ENCODE data around the gene CRIM1. TPM values are rescaled to one million over a fixed set of nuclear protein-coding genes. Genes with fewer than 3 reads are reported as not detected.

The CRIM1 gene
- total RNA-seq, 1 donor from 2014 or later, result 3.1 TPM

DNA sequence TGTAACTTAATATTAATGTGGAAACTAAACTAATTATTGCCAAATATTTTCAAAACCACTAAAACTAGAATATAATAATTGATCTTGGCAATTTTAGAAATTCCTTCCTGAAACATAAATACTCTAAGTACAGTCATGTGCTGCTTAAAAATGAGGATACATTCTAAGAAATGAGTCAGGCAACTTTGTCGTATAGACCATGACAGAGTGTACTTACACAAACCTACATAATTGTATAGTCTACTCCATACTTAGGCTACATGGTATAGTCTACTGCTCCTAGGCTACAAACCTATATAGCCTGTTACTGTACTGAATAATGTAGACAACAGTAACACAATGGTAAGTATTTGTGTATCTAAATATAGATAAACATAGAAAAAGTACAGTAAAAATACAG lies 214.8 kb downstream of the CRIM1 start:
- intact Hi-C loops (cut with micrococcal nuclease), result no loop called here

DNA sequence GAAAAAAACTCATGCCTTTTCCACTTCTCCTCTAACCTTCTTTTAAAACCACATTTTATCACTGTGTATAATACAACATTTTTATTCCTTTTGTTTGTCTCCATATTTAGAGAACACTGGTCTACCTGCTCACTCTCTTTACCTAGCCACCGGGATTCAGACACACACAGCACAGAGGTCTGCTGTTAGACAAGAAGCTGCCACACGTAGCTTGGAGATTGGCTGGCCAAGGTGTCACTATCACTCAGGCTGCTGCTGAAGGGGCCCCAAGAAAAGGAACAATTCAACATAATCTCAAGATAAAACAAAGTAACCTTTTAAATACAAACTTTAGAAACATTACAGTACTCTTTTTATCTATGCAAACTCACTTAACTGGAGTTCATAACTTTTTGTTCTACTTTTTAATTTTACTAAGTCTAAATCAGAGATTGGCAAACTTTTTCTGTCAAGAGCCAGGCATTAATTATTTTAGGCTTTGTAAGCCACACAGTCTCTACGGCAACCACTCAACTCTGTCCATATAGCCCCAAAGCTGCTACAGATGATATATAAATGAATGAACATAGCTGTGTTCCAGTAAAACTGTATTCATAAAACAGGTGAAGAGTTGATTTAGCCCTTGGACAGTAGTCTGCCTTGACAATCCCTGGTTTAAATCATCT lies 216.6 kb downstream of the CRIM1 start:
- intact Hi-C loops (cut with micrococcal nuclease), result no loop called here

DNA sequence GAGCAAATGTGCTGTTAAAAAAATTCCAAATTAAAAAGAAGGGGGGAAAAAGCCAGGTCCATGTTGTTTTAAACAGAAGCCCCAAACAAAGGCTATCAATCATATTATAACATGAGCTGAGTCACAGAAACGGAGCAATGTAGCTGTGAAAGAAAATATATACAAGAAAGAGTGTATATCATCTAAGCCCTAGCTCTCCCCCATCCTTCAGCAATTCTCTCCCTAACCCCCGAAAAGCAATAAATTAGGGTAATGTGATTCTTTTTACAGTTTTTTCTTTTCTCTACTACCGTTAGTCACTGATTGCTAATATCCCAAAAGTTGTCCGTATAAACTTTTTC lies 217.1 kb downstream of the CRIM1 start:
- intact Hi-C loops (cut with micrococcal nuclease), result no loop called here

DNA sequence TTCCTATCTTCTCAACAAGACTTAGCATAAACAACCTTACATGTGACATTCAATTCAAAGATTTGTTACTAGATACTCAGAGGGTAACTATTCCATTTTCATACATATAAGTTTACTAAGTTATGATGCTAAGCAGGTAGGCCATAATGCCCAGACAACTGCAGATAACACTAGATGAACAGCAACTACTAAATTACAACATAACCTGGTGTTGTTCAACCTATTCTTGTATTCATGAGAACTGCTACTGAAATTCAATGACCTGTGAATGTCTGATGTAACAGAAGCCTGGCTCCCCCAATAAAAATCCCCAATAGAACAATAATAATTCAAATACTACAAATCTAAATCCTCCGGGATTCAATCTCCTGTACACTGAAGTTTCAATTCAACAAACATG lies 217.6 kb downstream of the CRIM1 start:
- intact Hi-C loops (cut with micrococcal nuclease), result no loop called here

DNA sequence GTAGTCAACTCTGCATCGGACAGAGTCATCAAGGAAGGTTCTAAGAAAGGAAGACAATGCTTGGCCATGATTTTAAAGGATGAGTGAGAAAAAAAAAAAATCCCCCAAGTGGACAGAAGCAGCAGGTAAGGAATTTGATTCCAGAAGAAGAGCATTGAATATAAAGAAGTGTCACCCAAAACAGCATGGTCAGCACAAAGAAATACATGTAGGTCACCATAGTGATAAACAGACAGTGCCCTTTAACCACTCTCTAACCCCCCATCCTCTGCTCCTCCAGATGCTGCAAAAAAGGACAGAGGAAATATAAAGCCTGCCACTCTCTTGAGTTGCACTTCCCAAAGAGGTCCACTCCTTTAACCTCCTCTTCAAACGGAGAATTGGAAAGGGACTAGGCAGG lies 219.0 kb downstream of the CRIM1 start:
- intact Hi-C loops (cut with micrococcal nuclease), result no loop called here

DNA sequence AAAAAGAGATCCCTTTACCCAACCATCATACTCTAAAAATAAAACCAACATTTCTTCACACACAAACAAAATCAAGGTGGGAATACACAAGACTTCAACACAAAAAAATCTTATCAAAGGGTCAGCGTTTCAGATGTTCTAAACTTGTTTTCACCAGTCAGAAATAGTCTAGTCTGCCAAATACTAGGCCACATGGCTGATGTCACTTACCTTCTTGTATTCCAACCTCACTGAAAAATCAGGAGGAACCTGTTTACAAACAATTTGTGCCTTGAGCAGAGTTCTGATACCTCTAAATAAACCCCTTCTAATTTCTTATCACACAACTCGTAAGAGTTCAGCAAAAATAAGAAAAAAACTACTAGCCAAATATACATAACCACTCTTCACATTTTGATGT lies 222.3 kb downstream of the CRIM1 start:
- intact Hi-C loops (cut with micrococcal nuclease), result no loop called here

DNA sequence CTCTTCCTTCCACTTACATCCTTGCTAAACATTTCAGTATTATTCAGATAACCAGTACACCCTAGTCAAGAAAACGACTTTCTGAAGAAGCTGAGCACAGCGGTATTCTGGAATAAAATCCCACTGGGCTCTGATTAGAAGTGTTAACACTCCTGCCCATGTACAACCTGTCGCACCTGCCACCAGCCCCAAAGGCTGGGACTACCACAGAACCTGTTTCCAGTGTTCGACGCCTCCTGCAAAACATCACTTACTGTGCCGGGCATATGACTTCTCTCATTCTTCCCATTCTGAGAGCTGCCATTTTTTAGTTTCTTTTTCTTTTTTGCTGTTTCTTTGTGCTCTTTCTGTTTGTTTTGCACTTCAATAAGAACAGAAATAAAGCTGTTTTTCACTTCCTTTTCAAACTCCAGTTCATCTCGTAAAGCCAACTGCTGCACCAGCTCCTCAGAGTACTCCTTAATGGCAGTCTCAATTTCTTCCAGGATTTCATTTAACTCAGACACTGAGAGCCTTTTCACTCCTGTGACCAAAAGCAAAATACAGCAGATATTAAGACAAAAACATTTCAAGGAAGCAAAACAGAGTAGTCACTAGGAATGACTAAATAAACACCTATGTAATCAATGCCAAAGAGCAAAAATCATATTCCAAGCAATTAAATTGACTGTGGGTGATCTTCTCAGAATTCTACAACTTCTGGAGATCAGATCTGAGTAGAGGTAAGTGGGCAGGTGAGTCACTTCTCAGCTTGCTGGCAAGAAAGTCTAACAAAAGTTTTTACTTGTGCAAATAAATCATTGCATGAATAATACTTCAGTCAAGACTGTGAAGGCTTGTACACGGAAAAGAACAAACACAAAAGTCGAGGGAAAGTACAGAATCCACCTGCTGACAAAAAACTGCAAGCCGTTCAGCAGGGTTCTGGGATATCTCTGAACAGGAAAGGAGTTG lies 223.0 kb downstream of the CRIM1 start:
- intact Hi-C loops (cut with micrococcal nuclease), result no loop called here

DNA sequence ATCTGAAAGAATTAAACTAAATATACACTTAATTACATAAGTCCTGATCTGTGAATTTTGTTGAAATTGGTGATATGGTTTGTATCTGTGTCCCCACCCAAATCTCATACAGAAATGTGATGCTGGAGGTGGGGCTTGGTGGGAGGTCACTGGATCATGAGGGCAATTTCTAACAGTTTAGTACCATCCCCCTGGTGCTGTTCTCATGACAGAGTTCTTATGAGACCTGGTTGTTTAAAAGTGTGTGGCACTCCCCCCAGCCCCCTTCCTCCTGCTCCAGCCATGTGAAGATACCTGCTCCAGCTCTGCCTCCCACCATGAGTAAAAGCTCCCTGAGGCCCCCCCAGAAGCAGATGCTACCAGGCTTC lies 223.7 kb downstream of the CRIM1 start:
- intact Hi-C loops (cut with micrococcal nuclease), result no loop called here

DNA sequence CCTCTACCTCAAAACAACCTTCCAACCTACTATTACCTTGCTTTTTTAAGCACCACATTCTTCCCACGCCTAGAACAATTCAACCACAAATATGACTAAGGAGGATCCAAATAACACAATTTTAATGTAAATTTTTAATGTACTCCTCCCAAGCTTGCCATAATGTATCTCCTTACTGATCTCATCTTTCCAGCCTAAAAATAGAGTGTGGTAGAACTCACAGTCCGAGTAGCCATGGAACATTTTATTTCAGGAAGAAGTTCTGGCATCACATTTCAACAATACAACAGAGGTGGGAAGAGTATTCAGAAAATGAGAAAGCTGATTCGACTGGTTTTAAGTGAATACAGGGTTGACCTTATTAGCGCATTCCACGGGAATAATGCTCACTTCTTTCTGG lies 227.0 kb downstream of the CRIM1 start:
- intact Hi-C loops (cut with micrococcal nuclease), result no loop called here

DNA sequence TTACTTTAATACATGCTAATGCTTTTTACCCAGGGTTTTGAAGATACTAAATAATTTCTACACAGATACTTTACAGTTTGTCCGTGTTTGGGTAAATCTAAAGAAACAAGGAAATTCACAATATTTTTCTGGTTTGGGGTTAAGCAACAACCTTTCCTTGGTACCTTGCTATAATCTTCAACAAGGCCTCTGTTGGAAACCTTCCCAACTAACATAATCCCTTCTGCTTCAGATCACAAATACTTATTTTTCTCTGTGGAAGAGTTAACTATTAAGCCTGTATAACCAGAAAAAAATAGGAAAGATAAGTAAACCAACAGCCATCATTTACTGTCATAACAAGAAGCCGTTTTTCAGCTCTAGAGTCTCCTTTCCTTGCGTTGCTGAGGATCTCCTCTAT lies 227.4 kb downstream of the CRIM1 start:
- intact Hi-C loops (cut with micrococcal nuclease), result no loop called here

DNA sequence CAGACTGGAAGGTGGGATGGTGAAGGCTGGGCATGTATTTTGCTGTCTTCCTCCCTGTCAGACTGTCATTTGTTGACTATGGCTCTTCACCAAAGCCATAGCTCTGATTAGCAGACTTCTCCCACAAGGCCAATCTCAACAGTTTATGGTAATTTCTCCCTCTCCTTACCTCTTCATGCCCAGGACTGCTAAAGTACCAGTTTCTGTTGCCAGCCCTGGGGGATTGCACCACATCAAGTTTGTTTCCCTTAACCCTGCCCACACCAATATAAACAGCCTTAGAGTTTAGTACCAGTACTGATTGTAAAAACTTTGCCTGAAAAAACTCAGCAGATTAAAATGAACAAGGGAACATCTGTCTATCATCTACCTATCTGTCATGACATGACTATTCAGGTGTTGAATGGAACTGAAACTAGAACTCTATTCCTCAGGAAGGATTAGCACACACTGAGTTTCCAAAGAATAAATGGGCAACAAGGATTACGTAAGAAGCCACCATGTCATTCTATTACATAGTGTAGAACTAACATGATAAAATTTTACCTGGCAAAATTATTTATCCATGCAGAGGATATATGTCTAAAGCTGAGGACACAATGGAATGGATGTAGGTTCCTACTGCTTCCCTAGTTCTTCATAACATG lies 228.7 kb downstream of the CRIM1 start:
- intact Hi-C loops (cut with micrococcal nuclease), result no loop called here

DNA sequence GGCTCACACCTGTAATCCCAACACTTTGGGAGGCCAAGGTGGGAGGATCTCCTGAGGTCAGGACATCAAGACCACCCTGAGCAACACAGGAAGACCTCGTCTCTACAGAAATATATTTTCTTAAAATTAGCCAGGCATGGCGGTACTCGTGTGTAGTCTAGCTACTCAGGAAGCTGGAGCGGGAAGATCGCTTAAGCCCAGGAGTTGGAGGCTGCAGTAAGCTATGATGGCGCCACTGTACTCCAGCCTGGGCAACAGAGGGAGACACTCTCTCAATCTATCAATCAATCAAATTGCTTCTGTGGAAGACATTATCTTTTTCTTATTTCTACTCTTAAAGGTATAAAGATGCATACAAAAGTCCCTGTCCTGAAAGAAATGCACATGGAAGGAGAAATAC lies 231.1 kb downstream of the CRIM1 start:
- intact Hi-C loops (cut with micrococcal nuclease), result no loop called here

DNA sequence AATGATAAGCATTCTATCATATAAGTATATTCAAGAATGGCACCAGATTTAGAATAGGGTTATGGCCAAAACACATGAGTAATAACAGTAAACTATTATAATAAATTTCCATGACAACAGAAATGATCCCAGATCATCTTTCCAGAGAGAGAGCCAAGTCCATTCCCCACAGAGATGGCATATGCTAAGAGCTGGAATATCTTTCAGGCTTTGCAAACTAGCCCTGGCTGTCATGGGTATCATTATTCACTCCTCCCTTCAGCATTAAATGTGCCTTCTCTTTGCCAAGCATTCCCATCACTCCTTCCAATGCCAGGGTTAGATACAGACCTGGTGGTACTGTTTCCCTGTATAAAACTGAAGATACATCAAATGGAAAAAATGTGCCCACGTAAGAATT lies 231.5 kb downstream of the CRIM1 start:
- intact Hi-C loops (cut with micrococcal nuclease), result no loop called here

DNA sequence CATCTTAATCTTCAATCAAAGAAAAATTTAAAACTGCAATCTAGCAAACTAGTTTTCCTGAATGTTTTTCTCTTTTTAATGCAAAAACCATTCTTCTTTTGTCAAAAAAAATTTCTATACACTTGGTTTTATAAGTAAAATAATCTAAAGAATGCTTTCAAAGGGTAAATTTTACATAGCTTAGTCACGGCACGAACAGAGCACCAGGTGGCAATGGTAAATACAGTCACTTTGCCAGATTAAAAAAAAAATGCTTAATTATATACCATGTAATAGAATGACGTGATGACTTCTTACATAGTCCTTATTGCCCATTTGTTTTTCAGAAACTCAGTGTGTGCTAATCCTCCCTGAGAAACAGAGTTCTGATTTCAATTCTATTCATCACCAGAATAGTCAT lies 232.0 kb downstream of the CRIM1 start:
- intact Hi-C loops (cut with micrococcal nuclease), result no loop called here

DNA sequence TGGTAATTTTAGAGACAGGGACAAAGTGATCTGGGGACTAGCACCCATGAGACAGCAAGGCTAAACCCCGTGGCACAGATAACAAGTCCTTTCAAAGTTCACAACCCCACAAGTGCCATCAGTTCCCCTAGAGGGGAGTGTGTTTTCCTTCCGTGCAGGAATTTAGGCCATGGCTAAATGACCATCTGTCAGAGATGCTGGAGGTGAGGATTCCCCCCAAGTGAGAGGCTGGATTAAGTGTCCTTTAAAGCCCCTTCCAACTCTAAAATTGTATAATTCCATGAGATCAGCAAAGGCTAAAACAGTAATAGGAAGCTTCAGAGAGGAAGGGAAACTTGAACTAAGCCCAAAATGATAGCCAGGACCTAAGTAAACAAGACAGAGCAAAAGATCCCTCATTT lies 233.7 kb downstream of the CRIM1 start:
- intact Hi-C loops (cut with micrococcal nuclease), result no loop called here

DNA sequence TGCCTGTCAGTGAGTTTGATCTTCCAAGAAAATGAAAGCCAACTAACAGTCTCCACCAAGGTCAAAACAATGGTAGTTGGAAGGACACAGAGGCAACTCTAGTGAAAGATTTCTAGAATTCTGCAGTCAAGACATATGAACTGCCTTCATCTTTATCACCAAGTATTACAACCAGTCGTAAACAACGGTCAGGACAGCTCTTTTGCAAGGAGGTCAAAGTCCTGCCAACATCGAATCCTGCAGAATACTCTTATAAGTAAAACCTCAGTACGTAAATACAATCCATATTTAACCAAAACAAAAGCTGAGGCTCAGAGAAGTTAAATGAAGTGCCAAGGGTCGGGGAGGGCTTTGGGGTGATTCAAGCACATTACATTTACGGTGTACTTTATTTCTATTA lies 239.3 kb downstream of the CRIM1 start:
- intact Hi-C loops (cut with micrococcal nuclease), result loop anchor here (5.0 to 10.0 kb wide), 3 partner anchors 238 to 490 kb away; partner anchors contain the start of genes CRIM1, GPATCH11, HEATR5B and STRN

DNA sequence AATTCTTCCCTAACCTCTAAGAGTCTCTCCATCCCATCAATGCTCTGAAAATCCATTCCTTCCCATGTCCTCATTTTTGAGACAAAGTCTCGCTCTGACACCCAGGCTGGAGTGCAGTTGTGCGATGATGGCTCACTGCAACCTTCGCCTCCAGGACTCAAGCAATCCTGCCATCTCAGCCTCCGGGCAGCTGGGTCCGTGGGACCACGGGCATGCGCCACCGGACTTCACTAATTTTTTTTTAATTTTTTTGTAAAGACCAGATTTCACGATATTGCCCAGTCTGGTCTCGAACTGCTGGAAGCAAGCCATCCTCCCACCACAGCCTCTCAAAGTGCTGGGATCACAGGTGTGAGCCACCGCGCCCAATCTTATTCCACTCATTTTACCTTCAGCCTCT lies 240.8 kb downstream of the CRIM1 start:
- intact Hi-C loops (cut with micrococcal nuclease), result loop anchor here (2.0 to 10.0 kb wide), 4 partner anchors 239 to 488 kb away; partner anchors contain the start of genes CRIM1, GPATCH11, HEATR5B and STRN

DNA sequence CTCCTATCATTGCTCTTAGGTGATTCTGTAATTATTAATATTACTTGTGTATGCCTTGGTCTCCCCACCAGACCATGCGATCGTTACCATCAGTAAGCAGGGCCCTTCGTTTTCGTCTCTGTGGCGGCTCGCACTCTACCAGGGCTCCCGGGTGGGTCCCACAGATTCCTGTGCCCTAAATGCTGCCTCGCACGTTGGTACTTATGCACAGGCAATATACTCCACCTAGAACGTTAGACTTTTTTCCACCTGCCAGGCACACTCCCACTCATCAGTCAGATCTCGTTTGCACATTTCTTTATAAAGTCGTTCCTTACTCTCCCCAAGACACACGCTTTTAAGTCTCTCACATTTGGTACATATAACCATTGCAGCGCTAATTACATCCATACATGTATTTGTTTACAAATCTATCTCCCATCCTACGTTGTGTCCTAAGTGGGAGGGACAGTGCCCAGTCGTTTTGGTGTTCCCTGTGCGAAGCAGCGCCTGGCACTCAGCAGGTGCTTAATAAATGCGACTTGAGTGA lies 241.5 kb downstream of the CRIM1 start:
- intact Hi-C loops (cut with micrococcal nuclease), result loop anchor here (2.0 to 10.0 kb wide), 4 partner anchors 240 to 488 kb away; partner anchors contain the start of genes CRIM1, GPATCH11, HEATR5B and STRN

DNA sequence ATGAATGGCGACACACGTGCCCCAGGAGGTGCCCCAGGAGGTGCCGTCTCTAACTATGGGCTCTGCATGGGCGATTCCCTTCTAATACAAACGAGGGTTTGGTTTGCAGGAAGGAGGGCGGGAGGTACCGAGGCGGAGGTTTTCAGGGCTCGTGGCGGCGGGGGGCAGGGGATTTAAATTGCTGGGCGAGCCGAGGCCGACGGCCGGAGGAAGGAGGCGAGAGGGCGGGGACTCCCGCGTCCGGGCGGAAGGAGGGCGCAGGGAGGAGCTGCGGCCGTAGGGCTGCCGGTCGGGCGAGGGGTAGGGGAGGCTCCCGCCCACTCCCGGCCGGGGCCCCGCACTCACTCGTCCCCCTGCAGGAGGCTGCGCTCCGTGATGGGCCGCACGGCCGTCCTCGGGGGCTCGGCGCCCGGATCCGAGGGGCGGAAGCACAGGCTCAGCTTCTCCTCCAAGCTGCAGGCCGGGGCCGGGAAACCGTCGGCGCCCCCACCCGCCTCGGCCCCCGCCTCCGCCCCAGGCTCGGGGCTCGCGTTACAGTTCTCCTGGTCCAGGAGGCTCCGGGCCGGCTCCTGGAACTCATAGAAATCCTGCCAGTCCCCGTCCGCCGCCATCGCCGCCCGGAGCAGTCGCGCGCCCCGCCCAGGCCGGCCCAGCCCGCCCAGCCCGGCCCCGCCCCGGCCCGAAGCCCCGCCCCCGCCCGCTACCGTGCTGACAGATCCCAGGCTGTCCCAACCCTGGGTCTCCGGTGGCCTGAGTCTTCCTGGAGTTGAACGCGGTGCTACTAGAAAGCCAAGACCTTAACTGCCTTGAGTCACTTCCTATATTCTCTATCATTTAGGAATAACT lies 242.2 kb downstream of the CRIM1 start, which contains the start of gene FEZ2:
FEZ2 (minus strand) TSS at position 637 of the 846 bp plus-strand sequence; CDS start at position 611, 26 bp downstream.
- intact Hi-C loops (cut with micrococcal nuclease), result loop anchor here (2.0 to 10.0 kb wide), 4 partner anchors 240 to 487 kb away; partner anchors contain the start of genes CRIM1, GPATCH11, HEATR5B and STRN
